Neural progenitor cell (in vitro differentiated cells): ENCODE results near the gene AMPH. TPM values are rescaled to one million over a fixed set of nuclear protein-coding genes. Genes with fewer than 3 reads are reported as not detected.
A peak's percentile ranks its signal among the peaks of the same experiment; 100 is the strongest.

Experiments used
- DNase-seq: peaks from one replicate; pipeline ENCODE4 v3.0.0-alpha.2; 2016; ENCODE audit warnings: low spot score
- H2AFZ ChIP-seq: fragments of 200-600 bp; sonication (generic); replicated peaks from 2 replicates; pipeline ENCODE4 v1.6.1; 2016; ENCODE audit warnings: antibody characterized with exemption
- H3F3A ChIP-seq: fragments of 200-600 bp; sonication (generic); 2 replicates; pipeline ENCODE4 v1.6.1; 2016; ENCODE audit warnings: antibody characterized with exemption, low read depth
- H3K27ac ChIP-seq: fragments of 200-600 bp; sonication (generic); 2 replicates; pipeline ENCODE4 v1.5.1; 2016; ENCODE audit warnings: mild to moderate bottlenecking
- H3K27me3 ChIP-seq: fragments of 200-600 bp; sonication (generic); 2 replicates; pipeline ENCODE4 v1.6.1; 2016; ENCODE audit warnings: mild to moderate bottlenecking, moderate library complexity
- H3K36me3 ChIP-seq: fragments of 200-600 bp; sonication (generic); 2 replicates; pipeline ENCODE4 v1.5.1; 2016
- H3K4me1 ChIP-seq: fragments of 200-600 bp; sonication (generic); 2 replicates; pipeline ENCODE4 v1.6.1; 2016; ENCODE audit warnings: mixed run types
- H3K4me2 ChIP-seq: fragments of 200-600 bp; sonication (generic); 2 replicates; pipeline ENCODE4 v1.6.1; 2016
- H3K4me3 ChIP-seq: fragments of 200-600 bp; sonication (generic); 2 replicates; pipeline ENCODE4 v1.5.1; 2016
- H3K79me2 ChIP-seq: fragments of 200-600 bp; sonication (generic); 2 replicates; pipeline ENCODE4 v1.6.1; 2016; ENCODE audit warnings: low read depth
- H3K9ac ChIP-seq: fragments of 200-600 bp; sonication (generic); 2 replicates; pipeline ENCODE4 v1.6.1; 2016
- H3K9me3 ChIP-seq: fragments of 200-600 bp; sonication (generic); 2 replicates; pipeline ENCODE4 v1.5.1; 2016; ENCODE audit warnings: low read depth
- H4K20me1 ChIP-seq: fragments of 200-600 bp; sonication (generic); 2 replicates; pipeline ENCODE4 v1.6.1; 2016; ENCODE audit warnings: low read depth
- H3K27ac Mint-ChIP-seq: 3 replicates; pipeline ENCODE4 v1.8.0; 2021; ENCODE audit warnings: mixed read lengths
- H3K27me3 Mint-ChIP-seq: 2 replicates; pipeline ENCODE4 v1.8.0; 2022; ENCODE audit warnings: low read depth, mild to moderate bottlenecking, inconsistent platforms, moderate library complexity, mixed read lengths; ENCODE audit not compliant: insufficient read depth
- H3K36me3 Mint-ChIP-seq: 3 replicates; pipeline ENCODE4 v1.8.0; 2021; ENCODE audit warnings: mixed read lengths
- H3K4me1 Mint-ChIP-seq: 3 replicates; pipeline ENCODE4 v1.8.0; 2021; ENCODE audit warnings: mixed read lengths
- H3K4me3 Mint-ChIP-seq: 3 replicates; pipeline ENCODE4 v1.8.0; 2021; ENCODE audit warnings: mild to moderate bottlenecking, moderate library complexity, mixed read lengths
- H3K9me3 Mint-ChIP-seq: 3 replicates; pipeline ENCODE4 v1.8.0; 2020; ENCODE audit warnings: mixed read lengths
- CTCF ChIP-seq: fragments of 200-600 bp; sonication (generic); IDR thresholded peaks from 2 replicates; pipeline ENCODE4 v1.5.1; 2017; ENCODE audit warnings: antibody characterized with exemption, mild to moderate bottlenecking
- EZH2 ChIP-seq: fragments of 200-600 bp; sonication (generic); IDR thresholded peaks from 2 replicates; pipeline ENCODE4 v1.6.1; 2017; ENCODE audit warnings: antibody characterized with exemption, mild to moderate bottlenecking, moderate library complexity
- EZH2phosphoT487 ChIP-seq: fragments of 200-600 bp; sonication (generic); IDR thresholded peaks from 2 replicates; pipeline ENCODE4 v1.6.1; 2017; ENCODE audit warnings: antibody characterized with exemption
- total RNA-seq: library from RNA; depleted of rRNA; stranded (reverse); fragments of >200 nt; gene quantifications from 2 replicates; pipeline ENCODE4 v1.2.3, GENCODE V29; 2015; ENCODE audit warnings: low replicate concordance

Gene AMPH
- total RNA-seq, 1 donor from 2014 or later: 21.2 TPM

- Mint-ChIP-seq H3K4me3 (no peak overlapping the region), H3K4me1 (peaks cover 12% of the 10 kb centered on the region), H3K27me3 (peaks cover 2% of the 10 kb centered on the region), H3K36me3 (no peaks in the 10 kb centered on the region), H3K9me3 (peaks cover 3% of the 10 kb centered on the region), H3K27ac (no peak overlapping the region)
- Histone ChIP-seq H2AFZ (no peak overlapping the region), H3F3A (peaks cover 7% of the 10 kb centered on the region), H3K36me3 (no peaks in the 10 kb centered on the region), H3K9ac (no peak overlapping the region), H3K27me3 (no peaks in the 10 kb centered on the region), H3K4me2 (no peak overlapping the region), H3K4me1 (peaks cover 19% of the 10 kb centered on the region), H3K27ac (no peak overlapping the region), H3K9me3 (no peaks in the 10 kb centered on the region), H3K79me2 (no peaks in the 10 kb centered on the region), H3K4me3 (no peak overlapping the region), H4K20me1 (no peaks in the 10 kb centered on the region)
- no peak for DNase-seq
- no peak for TF ChIP-seq EZH2
- no peak for TF ChIP-seq CTCF
- TF ChIP-seq EZH2phosphoT487: no peak
Observed at GRCh38 chr7:38677981-38678697, 47.0 kb upstream of the AMPH start.

GRCh38 chr7:38675494-38676106 lies 44.4 kb upstream of the AMPH start:
- Histone ChIP-seq H3K4me3 (no peak overlapping the region), H3K36me3 (no peaks in the 10 kb centered on the region), H3K27me3 (no peaks in the 10 kb centered on the region), H3K9ac (no peak overlapping the region), H3K27ac (no peak overlapping the region), H3K4me1 (peaks cover 5% of the 10 kb centered on the region), H4K20me1 (no peaks in the 10 kb centered on the region), H2AFZ (peak overlapping the region; percentile 64), H3K9me3 (no peaks in the 10 kb centered on the region), H3K79me2 (no peaks in the 10 kb centered on the region), H3K4me2 (no peak overlapping the region), H3F3A (peaks cover 7% of the 10 kb centered on the region)
- peak; percentile 20 for DNase-seq
- TF ChIP-seq EZH2 (no peak), EZH2phosphoT487 (no peak), CTCF (no peak)
- Mint-ChIP-seq H3K9me3 (peaks cover 5% of the 10 kb centered on the region), H3K36me3 (no peaks in the 10 kb centered on the region), H3K27ac (peak overlapping the region; percentile 20), H3K4me1 (peaks cover 4% of the 10 kb centered on the region), H3K27me3 (peaks cover 2% of the 10 kb centered on the region), H3K4me3 (no peak overlapping the region)

GRCh38 chr7:38674513-38674912 lies 43.3 kb upstream of the AMPH start:
- no peaks in the 10 kb centered on the region for H3K9me3 ChIP-seq
- no peaks in the 10 kb centered on the region for H3K27me3 ChIP-seq
- no peak overlapping the region for H3K4me3 ChIP-seq
- H3K4me2 ChIP-seq: no peak overlapping the region
- peaks cover 5% of the 10 kb centered on the region for H3K4me1 ChIP-seq
- TF ChIP-seq EZH2phosphoT487: no peak
- no peak for TF ChIP-seq CTCF
- TF ChIP-seq EZH2: no peak
- no peaks in the 10 kb centered on the region for H3K36me3 ChIP-seq
- no peak overlapping the region for H3K9ac ChIP-seq
- Mint-ChIP-seq H3K27ac (no peak overlapping the region), H3K4me1 (peaks cover 4% of the 10 kb centered on the region), H3K9me3 (peaks cover 5% of the 10 kb centered on the region), H3K27me3 (peaks cover 2% of the 10 kb centered on the region), H3K36me3 (no peaks in the 10 kb centered on the region), H3K4me3 (no peak overlapping the region)
- H2AFZ ChIP-seq: no peak overlapping the region
- H3K79me2 ChIP-seq: no peaks in the 10 kb centered on the region
- no peak overlapping the region for H3K27ac ChIP-seq
- peaks cover 7% of the 10 kb centered on the region for H3F3A ChIP-seq
- no peak for DNase-seq
- H4K20me1 ChIP-seq: no peaks in the 10 kb centered on the region
